Measurements from ENCODE around the gene CCDC200.

- TF ChIP-seq CTCF (IDR thresholded peaks at IDR 0.05; ENCODE audit: poor library complexity, severe bottlenecking) (no peak), POLR2AphosphoS5 (IDR thresholded peaks at IDR 0.05) (no peak), TAF1 (IDR thresholded peaks at IDR 0.05; ENCODE audit: low read depth) (no peak), EZH2 (IDR thresholded peaks at IDR 0.05; ENCODE audit: borderline replicate concordance, insufficient read depth, low read length, poor library complexity, severe bottlenecking) (no peak), MXI1 (conservative IDR thresholded peaks at IDR 0.05; ENCODE audit: poor library complexity, severe bottlenecking) (no peak)
Observed at GRCh38 chr17:43220511-43221125, 7.8 kb downstream of the CCDC200 start.

Data from neural cell (in vitro differentiated cells).